ENCODE measurements around the gene MYOM3. TPM values are rescaled to one million over a fixed set of nuclear protein-coding genes. Genes with fewer than 3 reads are reported as not detected.

Gene MYOM3
- total RNA-seq, 1 donor from 2014 or later = 1.2 TPM

GRCh38 chr1:24140741-24141181 lies 28.8 kb upstream of the MYOM3 start:
- Histone ChIP-seq H3K4me1 (no peaks in the 10 kb centered on the region), H3K9me3 (no peaks in the 10 kb centered on the region), H3K36me3 (no peaks in the 10 kb centered on the region), H3K27me3 (no peaks in the 10 kb centered on the region), H3K27ac (no peak overlapping the region), H3K4me3 (no peak overlapping the region)
- DNase-seq (ENCODE audit: low spot score in 2 of 2) = no peak
- TF ChIP-seq CTCF (IDR thresholded peaks at IDR 0.05) = no peak
- intact Hi-C loops (cut with DNase I) = no loop called here

- DNase-seq (ENCODE audit: low spot score in 2 of 2) = no peak
- TF ChIP-seq CTCF (IDR thresholded peaks at IDR 0.05) = no peak
- intact Hi-C loops (cut with DNase I) = no loop called here
- Histone ChIP-seq H3K27me3 (no peaks in the 10 kb centered on the region), H3K27ac (no peak overlapping the region), H3K9me3 (no peaks in the 10 kb centered on the region), H3K4me1 (no peaks in the 10 kb centered on the region), H3K4me3 (no peak overlapping the region), H3K36me3 (no peaks in the 10 kb centered on the region)
Observed at GRCh38 chr1:24139841-24140425, 28.0 kb upstream of the MYOM3 start.

- Histone ChIP-seq H3K4me1 (no peaks in the 10 kb centered on the region), H3K36me3 (no peaks in the 10 kb centered on the region), H3K27me3 (no peaks in the 10 kb centered on the region), H3K27ac (no peak overlapping the region), H3K4me3 (no peak overlapping the region), H3K9me3 (no peaks in the 10 kb centered on the region)
- intact Hi-C loops (cut with DNase I) = no loop called here
- DNase-seq (ENCODE audit: low spot score in 2 of 2) = no peak
- no peak for TF ChIP-seq CTCF (IDR thresholded peaks at IDR 0.05)
Observed at GRCh38 chr1:24139222-24139489, 27.2 kb upstream of the MYOM3 start.

- H3K9me3 ChIP-seq = no peaks in the 10 kb centered on the region
- intact Hi-C loops (cut with DNase I) = no loop called here
- H3K4me1 ChIP-seq = no peaks in the 10 kb centered on the region
- no peak overlapping the region for H3K4me3 ChIP-seq
- TF ChIP-seq CTCF (IDR thresholded peaks at IDR 0.05) = no peak
- no peak for DNase-seq (ENCODE audit: low spot score in 2 of 2)
- H3K36me3 ChIP-seq = no peaks in the 10 kb centered on the region
- no peak overlapping the region for H3K27ac ChIP-seq
- H3K27me3 ChIP-seq = no peaks in the 10 kb centered on the region
Observed at GRCh38 chr1:24138476-24139221, 26.7 kb upstream of the MYOM3 start.

- intact Hi-C loops (cut with DNase I) = no loop called here
- no peak for DNase-seq (ENCODE audit: low spot score in 2 of 2)
- no peak for TF ChIP-seq CTCF (IDR thresholded peaks at IDR 0.05)
- Histone ChIP-seq H3K4me1 (no peaks in the 10 kb centered on the region), H3K4me3 (no peak overlapping the region), H3K9me3 (no peaks in the 10 kb centered on the region), H3K27ac (no peak overlapping the region), H3K36me3 (no peaks in the 10 kb centered on the region), H3K27me3 (no peaks in the 10 kb centered on the region)
Observed at GRCh38 chr1:24136956-24137539, 25.1 kb upstream of the MYOM3 start.

Measured in ascending aorta (tissue), 2 donors.